SU-DHL-6 (cell line): ENCODE measurements around the gene RAB26.
"Not testable (repeated sequence)": the region's sequence is repeated elsewhere in the genome, so short reads cannot be mapped to it uniquely, and the experiment has no call there.

Experiments used
- H2AFZ ChIP-seq: fragments of 200-600 bp; sonication (generic); 2 replicates; pipeline ENCODE4 v1.6.1; 2014; ENCODE audit warnings: low read depth, mild to moderate bottlenecking, moderate library complexity, mixed read lengths, antibody characterized with exemption, low read length; ENCODE audit not compliant: severe bottlenecking
- H3F3A ChIP-seq: fragments of 200-600 bp; shearing (Covaris generic); 2 replicates; pipeline ENCODE4 v1.6.0; 2016; ENCODE audit warnings: antibody characterized with exemption, mild to moderate bottlenecking; ENCODE audit not compliant: insufficient read depth
- H3K27ac ChIP-seq: fragments of 200-600 bp; sonication (generic); 2 replicates; pipeline ENCODE4 v1.5.1; 2016; ENCODE audit warnings: low read depth, mild to moderate bottlenecking, low read length, moderate library complexity, mixed read lengths
- H3K27me3 ChIP-seq: fragments of 200-600 bp; sonication (generic), shearing (Covaris generic); 2 replicates; pipeline ENCODE4 v1.6.0; 2014; ENCODE audit warnings: mild to moderate bottlenecking, low read length
- H3K36me3 ChIP-seq: fragments of 200-600 bp; sonication (generic); 2 replicates; pipeline ENCODE4 v1.6.1; 2014; ENCODE audit warnings: mild to moderate bottlenecking, low read length, mixed read lengths
- H3K4me2 ChIP-seq: fragments of 300-600, 200-600 bp; shearing (Covaris generic), sonication (generic); 2 replicates; pipeline ENCODE4 v1.6.0; 2014; ENCODE audit warnings: low read length, low read depth, mild to moderate bottlenecking; ENCODE audit not compliant: poor library complexity, severe bottlenecking
- H3K4me3 ChIP-seq: fragments of 200-600 bp; sonication (generic); 2 replicates; pipeline ENCODE4 v1.5.1; 2014; ENCODE audit warnings: antibody characterized with exemption, low read length, mild to moderate bottlenecking, mixed read lengths; ENCODE audit not compliant: insufficient read depth, poor library complexity, severe bottlenecking
- H3K79me2 ChIP-seq: fragments of 200-600 bp; sonication (generic); 2 replicates; pipeline ENCODE4 v1.6.1; 2014; ENCODE audit warnings: mild to moderate bottlenecking, low read length, moderate library complexity; ENCODE audit not compliant: insufficient read depth
- H3K9ac ChIP-seq: fragments of 200-600 bp; sonication (generic); 2 replicates; pipeline ENCODE4 v1.7.0; 2014; ENCODE audit warnings: mild to moderate bottlenecking, low read length
- H3K9me2 ChIP-seq: fragments of 200-600 bp; sonication (generic); replicated peaks from 2 replicates; pipeline ENCODE4 v1.6.1; 2014; ENCODE audit warnings: low read length; ENCODE audit not compliant: insufficient read depth
- H3K9me3 ChIP-seq: fragments of 200-600 bp; sonication (generic); 2 replicates; pipeline ENCODE4 v1.6.1; 2014; ENCODE audit warnings: low read length, mixed read lengths; ENCODE audit not compliant: insufficient read depth
- H4K20me1 ChIP-seq: fragments of 200-600 bp; sonication (generic); 2 replicates; pipeline ENCODE4 v1.6.1; 2014; ENCODE audit warnings: low read depth, mild to moderate bottlenecking, antibody characterized with exemption, low read length, moderate library complexity, mixed read lengths
- EZH2phosphoT487 ChIP-seq: fragments of 200-600 bp; sonication (generic), shearing (Covaris generic); conservative IDR thresholded peaks from 2 replicates; pipeline ENCODE4 v1.6.1; 2018; ENCODE audit warnings: mild to moderate bottlenecking, antibody characterized with exemption, low read length, moderate library complexity, mixed read lengths
- TF ChIP-seq, protein P1 (sequence below): fragments of 200-600 bp; sonication (generic); IDR thresholded peaks from one replicate; pipeline ENCODE4 v1.5.1; 2017; ENCODE audit warnings: antibody characterized with exemption, mild to moderate bottlenecking, low read length, moderate library complexity; ENCODE audit not compliant: insufficient read depth, poor library complexity, severe bottlenecking

Gene RAB26, protein sequence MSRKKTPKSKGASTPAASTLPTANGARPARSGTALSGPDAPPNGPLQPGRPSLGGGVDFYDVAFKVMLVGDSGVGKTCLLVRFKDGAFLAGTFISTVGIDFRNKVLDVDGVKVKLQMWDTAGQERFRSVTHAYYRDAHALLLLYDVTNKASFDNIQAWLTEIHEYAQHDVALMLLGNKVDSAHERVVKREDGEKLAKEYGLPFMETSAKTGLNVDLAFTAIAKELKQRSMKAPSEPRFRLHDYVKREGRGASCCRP

GRCh38 chr16:2147981-2148671, at the start of gene RAB26:
TSS of gene RAB26 (plus strand) at chr16:2148625. CDS start at chr16:2148784, 159 bp downstream.
- H2AFZ ChIP-seq: no peak within 1 kb of the TSS
- no peaks in the 10 kb centered on the region for H3K27me3 ChIP-seq
- H3K27ac ChIP-seq: no peak within 1 kb of the TSS
- no peak for TF ChIP-seq EZH2phosphoT487
- TF ChIP-seq, protein P1, sequence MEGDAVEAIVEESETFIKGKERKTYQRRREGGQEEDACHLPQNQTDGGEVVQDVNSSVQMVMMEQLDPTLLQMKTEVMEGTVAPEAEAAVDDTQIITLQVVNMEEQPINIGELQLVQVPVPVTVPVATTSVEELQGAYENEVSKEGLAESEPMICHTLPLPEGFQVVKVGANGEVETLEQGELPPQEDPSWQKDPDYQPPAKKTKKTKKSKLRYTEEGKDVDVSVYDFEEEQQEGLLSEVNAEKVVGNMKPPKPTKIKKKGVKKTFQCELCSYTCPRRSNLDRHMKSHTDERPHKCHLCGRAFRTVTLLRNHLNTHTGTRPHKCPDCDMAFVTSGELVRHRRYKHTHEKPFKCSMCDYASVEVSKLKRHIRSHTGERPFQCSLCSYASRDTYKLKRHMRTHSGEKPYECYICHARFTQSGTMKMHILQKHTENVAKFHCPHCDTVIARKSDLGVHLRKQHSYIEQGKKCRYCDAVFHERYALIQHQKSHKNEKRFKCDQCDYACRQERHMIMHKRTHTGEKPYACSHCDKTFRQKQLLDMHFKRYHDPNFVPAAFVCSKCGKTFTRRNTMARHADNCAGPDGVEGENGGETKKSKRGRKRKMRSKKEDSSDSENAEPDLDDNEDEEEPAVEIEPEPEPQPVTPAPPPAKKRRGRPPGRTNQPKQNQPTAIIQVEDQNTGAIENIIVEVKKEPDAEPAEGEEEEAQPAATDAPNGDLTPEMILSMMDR: no peak
- peaks cover 5% of the 10 kb centered on the region; the same call in 1 of the 2 replicates for H4K20me1 ChIP-seq
- H3K4me3 ChIP-seq: peak within 1 kb of the TSS; percentile 27
- H3K36me3 ChIP-seq: peaks cover 7% of the 10 kb centered on the region
- H3K9me3 ChIP-seq: no peaks in the 10 kb centered on the region
- H3K9me2 ChIP-seq: no peaks in the 10 kb centered on the region
- peak within 1 kb of the TSS; percentile 31 for H3K9ac ChIP-seq
- H3K4me2 ChIP-seq: peak within 1 kb of the TSS; percentile 49
- H3K79me2 ChIP-seq: peaks cover 2% of the 10 kb centered on the region; the same call in 1 of the 2 replicates
- H3F3A ChIP-seq: peaks cover 45% of the 10 kb centered on the region

DNA sequence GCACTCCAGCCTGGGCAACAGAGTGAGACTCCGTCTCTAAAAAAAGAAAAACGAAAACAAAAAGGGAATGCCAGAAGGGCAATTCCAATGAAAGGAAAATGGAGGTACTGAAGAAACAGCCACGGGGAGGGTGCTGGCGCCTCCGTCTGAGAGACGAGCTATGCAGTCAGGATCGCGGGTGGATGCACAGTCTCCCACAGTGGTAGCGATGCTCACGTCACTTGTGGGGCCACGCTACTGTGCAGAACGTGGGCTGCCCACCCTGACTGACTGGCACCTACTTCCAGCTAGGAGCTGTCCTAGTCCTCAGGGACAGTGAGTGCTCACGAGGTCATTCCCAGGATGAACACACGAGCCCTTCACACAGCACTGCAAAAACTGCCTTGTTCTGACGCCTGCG, 46.8 kb upstream of the RAB26 start:
- H3K9me3 ChIP-seq, H3K9me2 ChIP-seq, H4K20me1 ChIP-seq, H3K36me3 ChIP-seq, H3K4me2 ChIP-seq, H3K79me2 ChIP-seq, H2AFZ ChIP-seq, H3K27ac ChIP-seq, H3K4me3 ChIP-seq, H3K9ac ChIP-seq, H3F3A ChIP-seq, H3K27me3 ChIP-seq: not testable (repeated sequence)

- H3K4me3 ChIP-seq: no peak overlapping the region
- no peaks in the 10 kb centered on the region for H3K9me2 ChIP-seq
- H3F3A ChIP-seq: no peaks in the 10 kb centered on the region
- H3K9ac ChIP-seq: no peak overlapping the region
- no peaks in the 10 kb centered on the region for H3K36me3 ChIP-seq
- H3K27ac ChIP-seq: no peak overlapping the region
- no peaks in the 10 kb centered on the region for H3K27me3 ChIP-seq
- no peaks in the 10 kb centered on the region for H4K20me1 ChIP-seq
- no peak overlapping the region for H2AFZ ChIP-seq
- TF ChIP-seq EZH2phosphoT487: no peak
- TF ChIP-seq, protein P1: no peak
- H3K79me2 ChIP-seq: no peaks in the 10 kb centered on the region
- H3K9me3 ChIP-seq: no peaks in the 10 kb centered on the region
- no peak overlapping the region for H3K4me2 ChIP-seq
Measured at GRCh38 chr16:2102471-2102870, 46.0 kb upstream of the RAB26 start.

GRCh38 chr16:2104464-2104863, 44.0 kb upstream of the RAB26 start:
- not testable (repeated sequence) for H3K9me3 ChIP-seq

GRCh38 chr16:2105291-2105690, 43.1 kb upstream of the RAB26 start:
- H3K9me2 ChIP-seq, H3K9ac ChIP-seq, H3K27ac ChIP-seq, H3F3A ChIP-seq, H3K4me2 ChIP-seq, H3K27me3 ChIP-seq, H3K79me2 ChIP-seq, H4K20me1 ChIP-seq, H3K36me3 ChIP-seq, H3K4me3 ChIP-seq, H2AFZ ChIP-seq, H3K9me3 ChIP-seq: not testable (repeated sequence)

More at GRCh38 chr16:2104464-2104863, 44.0 kb upstream of the RAB26 start:
- H3K9me2 ChIP-seq, H3K4me3 ChIP-seq, H2AFZ ChIP-seq, H3F3A ChIP-seq, H3K4me2 ChIP-seq, H3K9ac ChIP-seq, H3K27ac ChIP-seq, H4K20me1 ChIP-seq, H3K27me3 ChIP-seq, H3K36me3 ChIP-seq, H3K79me2 ChIP-seq: not testable (repeated sequence)

DNA sequence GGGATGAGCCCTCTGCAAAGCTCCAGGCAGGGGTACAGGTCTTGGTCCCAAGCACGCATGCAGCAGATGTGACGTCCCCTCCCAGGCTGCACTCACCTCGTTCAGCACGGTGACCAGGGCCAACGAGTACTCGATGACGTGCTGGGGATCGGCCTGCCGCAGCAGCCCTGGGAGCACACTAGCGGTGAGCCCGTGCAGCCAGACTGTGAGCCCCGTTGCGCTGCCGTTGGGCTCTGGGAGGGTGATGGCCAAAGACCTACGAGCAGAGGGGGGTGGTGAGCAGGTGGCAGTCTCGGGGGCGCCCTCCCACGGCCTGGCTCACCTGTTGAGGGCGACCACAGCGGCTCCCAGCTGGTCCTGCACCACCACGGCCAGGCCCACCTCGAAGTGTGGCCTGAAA, 42.7 kb upstream of the RAB26 start:
- not testable (repeated sequence) for H3K36me3 ChIP-seq, H3K79me2 ChIP-seq, H2AFZ ChIP-seq, H3F3A ChIP-seq, H3K9me2 ChIP-seq, H3K4me3 ChIP-seq, H4K20me1 ChIP-seq, H3K27me3 ChIP-seq, H3K9ac ChIP-seq, H3K9me3 ChIP-seq, H3K27ac ChIP-seq, H3K4me2 ChIP-seq
